Measurements from ENCODE around the gene FOXA2. TPM values are rescaled to one million over a fixed set of nuclear protein-coding genes. Genes with fewer than 3 reads are reported as not detected.
A peak's percentile ranks its signal among the peaks of the same experiment; 100 is the strongest.

Gene FOXA2
- total and polyA plus RNA-seq, 2 of the 13 experiments (the other 11 are each of a cell fraction or from before 2014, with no cell fraction given), result 8.8 to 12.2 TPM

GRCh38 chr20:22583773-22584521, 425 bp downstream of the FOXA2 start (continued):
- TF ChIP-seq ZNF350 (CRISPR knock-in tag; IDR thresholded peaks at IDR 0.05; ENCODE audit: borderline replicate concordance, low read depth) (peak; percentile 36; the same call in 1 of the 2 replicates), ZNF549 (CRISPR knock-in tag; IDR thresholded peaks at IDR 0.05) (no peak), CREBL2 (CRISPR knock-in tag; IDR thresholded peaks at IDR 0.05; ENCODE audit: borderline replicate concordance) (no peak), ZNF512B (CRISPR knock-in tag; IDR thresholded peaks at IDR 0.05; ENCODE audit: borderline replicate concordance) (no peak), GPN1 (CRISPR knock-in tag; IDR thresholded peaks at IDR 0.05; ENCODE audit: borderline replicate concordance) (no peak), HNRNPL (IDR thresholded peaks at IDR 0.05; ENCODE audit: low read depth, low read length) (peak; percentile 77), U2AF2 (IDR thresholded peaks at IDR 0.05; ENCODE audit: low read depth, low read length) (no peak), MLLT10 (CRISPR knock-in tag; IDR thresholded peaks at IDR 0.05) (no peak), ATM (IDR thresholded peaks at IDR 0.05; ENCODE audit: borderline replicate concordance) (no peak), MNT (IDR thresholded peaks at IDR 0.05) (0 out of 2 replicates have a peak, but pooled peaks have one; percentile 9), SNAPC4 (CRISPR knock-in tag; IDR thresholded peaks at IDR 0.05) (no peak; the same call in 1 of the 2 replicates), HHEX (CRISPR knock-in tag; IDR thresholded peaks at IDR 0.05) (no peak), SIX1 (CRISPR knock-in tag; IDR thresholded peaks at IDR 0.05; ENCODE audit: borderline replicate concordance) (no peak)
